ENCODE results near the gene PLA2G4F.

DNA sequence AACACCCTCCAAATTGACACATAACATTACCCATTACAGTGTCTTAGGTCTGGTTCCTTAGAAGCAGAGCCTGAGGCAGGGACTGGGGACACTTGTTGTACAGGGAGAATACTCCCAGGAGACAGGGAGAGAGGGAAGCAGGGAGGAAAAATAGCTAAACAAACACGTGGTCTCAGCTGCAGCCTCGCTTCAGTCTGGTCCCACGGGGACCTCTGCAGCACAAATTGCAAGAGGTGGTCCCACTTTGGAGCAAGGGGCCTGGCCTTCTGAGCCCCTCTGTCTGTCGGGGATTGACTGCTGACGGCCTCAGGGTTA lies 37.0 kb downstream of the PLA2G4F start:
- TF ChIP-seq TARDBP (IDR thresholded peaks at IDR 0.05), result no peak
- no peak for TF ChIP-seq FOXA1 (IDR thresholded peaks at IDR 0.05)
- TF ChIP-seq NFRKB (IDR thresholded peaks at IDR 0.05), result no peak
- no peak for TF ChIP-seq HDGF (IDR thresholded peaks at IDR 0.05; ENCODE audit: borderline replicate concordance)
- no peak for TF ChIP-seq SP1 (IDR thresholded peaks at IDR 0.05)
- no peak for TF ChIP-seq BHLHE40 (IDR thresholded peaks at IDR 0.05; ENCODE audit: borderline replicate concordance)
- no peak for TF ChIP-seq FOXK2 (IDR thresholded peaks at IDR 0.05)
- TF ChIP-seq, protein P1, sequence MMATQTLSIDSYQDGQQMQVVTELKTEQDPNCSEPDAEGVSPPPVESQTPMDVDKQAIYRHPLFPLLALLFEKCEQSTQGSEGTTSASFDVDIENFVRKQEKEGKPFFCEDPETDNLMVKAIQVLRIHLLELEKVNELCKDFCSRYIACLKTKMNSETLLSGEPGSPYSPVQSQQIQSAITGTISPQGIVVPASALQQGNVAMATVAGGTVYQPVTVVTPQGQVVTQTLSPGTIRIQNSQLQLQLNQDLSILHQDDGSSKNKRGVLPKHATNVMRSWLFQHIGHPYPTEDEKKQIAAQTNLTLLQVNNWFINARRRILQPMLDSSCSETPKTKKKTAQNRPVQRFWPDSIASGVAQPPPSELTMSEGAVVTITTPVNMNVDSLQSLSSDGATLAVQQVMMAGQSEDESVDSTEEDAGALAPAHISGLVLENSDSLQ (IDR thresholded peaks at IDR 0.05), result no peak
- TF ChIP-seq FOXM1 (IDR thresholded peaks at IDR 0.05; ENCODE audit: borderline replicate concordance), result no peak
- TF ChIP-seq ZNF384 (IDR thresholded peaks at IDR 0.05), result no peak
- no peak for TF ChIP-seq ELF4 (IDR thresholded peaks at IDR 0.05)
- no peak for TF ChIP-seq LEF1 (IDR thresholded peaks at IDR 0.05; ENCODE audit: borderline replicate concordance)
- no peak for TF ChIP-seq CTBP1 (IDR thresholded peaks at IDR 0.05; ENCODE audit: borderline replicate concordance)
